GM21619 (cell line): ENCODE results near the gene APBA3.
A peak's percentile ranks its signal among the peaks of the same experiment; 100 is the strongest.
"Not testable (repeated sequence)": the region's sequence is repeated elsewhere in the genome, so short reads cannot be mapped to it uniquely, and the experiment has no call there.

Experiments used
- ATAC-seq: cut with Tn5 transposase; IDR thresholded peaks from one replicate; pipeline ENCODE4 v1.9.1; 2021; ENCODE audit not compliant: unreplicated experiment

APBA3 gene

GRCh38 chr19:3771906-3772455, 10.5 kb upstream of the APBA3 start, which contains the start of gene RAX2:
Gene RAX2, minus strand, starts transcription at chr19:3772228. Its CDS starts 486 bp downstream, at chr19:3771742.
- ATAC-seq, result no peak

DNA sequence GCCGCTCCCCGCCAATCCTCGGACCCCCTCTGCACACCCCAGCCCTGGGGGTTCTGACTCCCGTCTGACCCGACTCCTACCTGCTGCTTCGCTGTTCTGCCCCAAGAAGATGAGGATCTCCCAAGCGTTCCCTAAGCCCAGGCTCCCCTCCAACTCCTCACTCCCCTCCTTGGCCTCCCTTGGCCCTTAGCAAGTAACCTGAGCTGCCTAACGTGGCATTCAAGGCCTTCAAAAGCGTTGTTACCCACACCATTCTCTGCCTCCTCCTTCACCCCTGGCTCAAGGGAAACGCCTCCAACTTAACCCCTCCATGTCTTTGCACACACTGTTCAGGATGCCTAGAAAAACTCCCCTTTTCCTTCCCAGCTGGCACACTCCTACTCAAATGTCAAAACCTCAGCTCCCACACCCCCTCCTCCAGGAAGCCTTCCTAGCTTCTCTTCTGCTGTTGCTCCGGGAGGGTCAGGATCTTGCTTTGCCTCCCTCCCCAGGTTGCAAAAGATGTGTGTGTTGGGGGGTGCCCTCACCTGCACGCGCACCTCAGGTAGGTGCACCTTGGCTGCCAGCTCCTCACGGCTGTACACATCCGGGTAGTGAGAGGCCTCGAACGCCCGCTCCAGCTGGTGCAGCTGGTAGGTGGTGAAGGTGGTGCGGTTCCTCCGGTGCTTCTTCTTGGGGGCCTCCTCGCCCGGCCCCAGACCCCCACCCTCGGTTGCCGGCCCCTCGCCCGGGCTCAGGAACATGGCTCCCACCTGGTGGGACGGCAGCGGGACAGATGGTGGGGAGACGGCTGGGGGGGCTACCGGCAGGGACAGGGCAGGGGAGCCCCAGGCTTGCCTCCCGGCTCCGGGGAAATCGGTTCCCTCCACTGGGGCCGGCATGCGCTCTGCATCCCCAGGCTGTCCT, 9.8 kb upstream of the APBA3 start:
- no peak for ATAC-seq

DNA sequence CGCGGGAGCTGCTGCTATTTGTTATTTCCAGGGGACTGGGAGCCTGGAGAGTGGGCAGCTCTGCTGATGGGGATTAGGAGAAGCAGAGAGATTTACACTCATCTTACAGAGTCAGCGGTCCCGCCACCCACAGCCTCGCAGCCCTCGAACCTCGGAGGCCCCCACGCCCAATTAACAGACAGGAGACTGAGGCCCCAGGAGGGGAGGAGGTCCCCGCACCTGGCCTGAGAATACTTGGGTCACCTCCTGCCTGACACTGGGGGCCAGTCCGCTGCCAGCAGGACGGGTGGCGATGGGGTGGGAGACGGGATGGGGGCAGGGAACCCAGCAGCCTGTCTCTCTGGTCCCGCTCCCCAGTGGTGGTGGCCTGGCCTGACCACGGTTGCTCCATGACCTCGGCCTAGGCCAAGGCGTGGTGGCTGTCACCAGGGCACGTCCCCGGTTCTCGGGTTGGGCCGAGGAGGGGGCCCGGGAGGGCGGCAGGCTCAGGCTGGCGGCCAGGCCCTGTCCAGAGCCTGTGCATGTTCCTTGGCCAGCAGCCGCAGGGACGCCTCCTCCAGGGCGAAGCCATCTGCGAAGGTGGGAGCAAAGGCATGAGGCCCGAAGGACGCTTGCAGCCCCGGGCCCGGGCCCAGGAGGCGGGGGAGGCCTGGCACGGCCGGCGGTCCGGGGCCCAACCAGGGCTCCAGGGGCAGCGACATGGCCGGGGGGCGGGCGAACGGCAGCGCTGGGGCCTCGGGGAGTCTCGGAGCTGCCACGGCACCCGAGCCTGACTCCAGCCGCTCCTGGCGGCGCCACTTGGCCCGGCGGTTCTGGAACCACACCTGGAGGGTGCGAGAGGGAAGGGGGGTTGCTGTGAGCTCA, 8.9 kb upstream of the APBA3 start:
- no peak for ATAC-seq

DNA sequence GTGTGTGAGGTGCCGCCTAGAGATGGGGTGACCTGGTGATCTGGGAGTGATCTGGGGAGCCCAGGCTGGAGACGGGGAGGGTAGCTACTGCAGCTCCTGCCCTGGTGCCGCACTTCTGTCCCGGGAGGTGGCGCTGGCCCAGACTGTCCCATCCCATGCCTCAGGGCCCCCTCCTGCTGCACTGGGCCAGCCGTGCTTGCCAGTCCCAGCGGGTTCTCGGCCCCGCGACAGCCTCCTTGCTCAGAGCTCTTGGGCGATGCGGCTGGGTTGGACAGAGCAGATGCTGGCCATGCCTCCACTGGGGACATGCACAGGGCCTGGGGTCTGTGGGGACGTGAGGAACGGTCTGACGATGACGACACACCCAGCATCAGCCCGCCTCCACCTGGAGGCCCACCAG, 8.0 kb upstream of the APBA3 start:
- ATAC-seq, result no peak

- ATAC-seq, result no peak
Measured at GRCh38 chr19:3768748-3769099, 7.2 kb upstream of the APBA3 start.

- ATAC-seq, result no peak
Measured at GRCh38 chr19:3768015-3768747, 6.7 kb upstream of the APBA3 start.

DNA sequence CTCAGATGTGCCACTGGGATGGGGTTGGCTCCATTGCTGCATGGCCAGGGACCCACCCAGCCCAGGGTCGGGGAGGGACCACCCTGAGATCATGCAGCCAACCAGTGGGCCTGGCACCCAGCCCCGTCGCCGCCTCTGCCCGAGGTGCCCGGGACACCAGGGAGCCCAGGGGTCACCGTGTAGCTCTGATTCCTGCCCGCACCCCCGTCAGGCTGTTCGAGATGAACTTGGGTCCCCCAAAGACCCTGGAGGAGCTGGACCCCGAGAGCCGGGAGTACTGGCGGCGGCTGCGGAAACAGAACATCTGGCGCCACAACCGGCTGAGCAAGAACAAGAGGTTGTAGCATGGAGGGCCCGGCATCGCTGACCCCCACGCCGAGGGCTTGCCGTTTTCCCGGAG, 5.6 kb upstream of the APBA3 start:
- no peak for ATAC-seq

DNA sequence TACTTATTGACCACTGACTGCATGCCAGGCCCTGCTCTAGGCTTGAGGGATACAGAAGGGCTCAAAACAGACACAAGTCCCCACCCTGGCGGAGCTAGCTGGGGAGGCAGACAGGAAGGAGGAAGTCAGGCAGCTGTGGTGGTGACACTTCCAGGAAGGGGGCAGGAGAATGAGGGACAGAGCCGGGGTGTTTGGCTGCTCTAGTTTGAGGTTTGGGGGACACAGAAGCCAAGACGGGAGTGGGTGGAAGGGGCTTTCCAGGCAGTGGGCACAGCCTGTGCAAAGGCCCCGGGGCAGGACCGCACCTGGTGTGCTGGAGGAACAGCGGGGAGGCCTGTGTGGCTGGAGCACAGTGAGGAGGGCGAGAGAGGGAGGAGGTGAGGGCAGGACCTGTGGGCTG, 5.0 kb upstream of the APBA3 start:
- no peak for ATAC-seq

DNA sequence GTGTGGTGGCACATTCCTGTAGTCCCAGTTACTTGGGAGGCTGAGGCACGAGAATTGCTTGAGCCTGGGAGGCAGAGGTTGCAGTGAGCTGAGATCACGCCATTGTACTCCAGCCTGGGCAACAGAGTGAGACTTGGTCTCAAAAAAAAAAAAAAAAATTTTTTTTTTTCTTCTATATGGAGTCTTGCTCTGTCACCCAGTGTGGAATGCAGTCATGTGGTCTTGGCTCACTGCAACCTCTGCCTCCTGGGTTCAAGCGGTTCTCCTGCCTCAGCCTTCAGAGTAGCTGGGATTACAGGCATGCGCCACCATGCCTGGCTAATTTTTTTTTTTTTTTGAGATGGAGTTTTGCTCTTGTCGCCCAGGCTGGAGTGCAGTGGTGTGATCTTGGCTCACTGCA, 4.3 kb upstream of the APBA3 start:
- ATAC-seq, result not testable (repeated sequence)

DNA sequence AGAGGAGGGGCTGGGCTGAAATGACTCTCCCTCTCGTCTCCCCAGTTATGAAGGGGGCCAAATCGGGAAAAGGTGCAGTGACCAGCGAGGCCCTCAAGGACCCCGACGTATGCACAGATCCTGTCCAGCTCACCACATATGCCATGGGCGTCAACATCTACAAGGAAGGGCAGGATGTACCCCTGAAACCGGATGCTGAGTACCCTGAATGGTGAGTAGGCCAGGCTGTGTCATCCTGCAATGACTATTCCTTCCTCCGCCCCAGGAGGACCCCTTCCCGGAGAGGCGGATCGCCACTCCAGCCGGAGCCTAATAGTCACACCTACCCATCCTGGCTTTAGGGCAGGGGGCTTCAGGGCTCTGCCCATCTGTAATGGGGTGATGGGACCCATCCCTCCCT, 3.6 kb upstream of the APBA3 start:
- no peak for ATAC-seq

GRCh38 chr19:3762501-3763459, 1.3 kb upstream of the APBA3 start, which contains the start of gene MRPL54:
Gene MRPL54, plus strand, starts transcription at chr19:3762682. Its CDS starts 19 bp downstream, at chr19:3762701.
- peak; percentile 60 for ATAC-seq

GRCh38 chr19:3762130-3762473, 610 bp upstream of the APBA3 start:
- ATAC-seq, result no peak

DNA sequence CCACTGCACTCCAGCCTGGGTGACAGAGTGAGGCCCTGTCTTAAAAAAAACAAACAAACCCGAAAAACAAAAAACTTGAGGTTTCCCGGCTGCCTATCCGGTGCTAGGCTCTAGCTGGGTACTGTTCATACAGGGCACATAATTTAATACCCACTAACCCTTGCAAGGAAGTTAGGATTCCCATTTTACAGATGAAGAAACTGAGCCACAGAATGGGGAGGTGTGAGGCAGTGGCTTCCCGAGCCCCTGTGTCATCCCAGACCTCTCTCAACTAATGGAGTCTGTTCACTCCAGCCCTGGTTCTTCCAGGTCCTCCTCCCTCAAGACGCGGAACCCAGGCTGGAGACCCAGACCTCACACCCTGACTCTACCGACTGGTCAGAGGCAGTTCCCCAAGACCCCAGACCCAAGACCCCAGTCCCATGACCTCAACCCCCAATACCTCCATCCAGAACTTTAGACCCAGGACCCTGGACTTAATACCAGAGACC, 576 bp downstream of the APBA3 start:
- ATAC-seq, result no peak

DNA sequence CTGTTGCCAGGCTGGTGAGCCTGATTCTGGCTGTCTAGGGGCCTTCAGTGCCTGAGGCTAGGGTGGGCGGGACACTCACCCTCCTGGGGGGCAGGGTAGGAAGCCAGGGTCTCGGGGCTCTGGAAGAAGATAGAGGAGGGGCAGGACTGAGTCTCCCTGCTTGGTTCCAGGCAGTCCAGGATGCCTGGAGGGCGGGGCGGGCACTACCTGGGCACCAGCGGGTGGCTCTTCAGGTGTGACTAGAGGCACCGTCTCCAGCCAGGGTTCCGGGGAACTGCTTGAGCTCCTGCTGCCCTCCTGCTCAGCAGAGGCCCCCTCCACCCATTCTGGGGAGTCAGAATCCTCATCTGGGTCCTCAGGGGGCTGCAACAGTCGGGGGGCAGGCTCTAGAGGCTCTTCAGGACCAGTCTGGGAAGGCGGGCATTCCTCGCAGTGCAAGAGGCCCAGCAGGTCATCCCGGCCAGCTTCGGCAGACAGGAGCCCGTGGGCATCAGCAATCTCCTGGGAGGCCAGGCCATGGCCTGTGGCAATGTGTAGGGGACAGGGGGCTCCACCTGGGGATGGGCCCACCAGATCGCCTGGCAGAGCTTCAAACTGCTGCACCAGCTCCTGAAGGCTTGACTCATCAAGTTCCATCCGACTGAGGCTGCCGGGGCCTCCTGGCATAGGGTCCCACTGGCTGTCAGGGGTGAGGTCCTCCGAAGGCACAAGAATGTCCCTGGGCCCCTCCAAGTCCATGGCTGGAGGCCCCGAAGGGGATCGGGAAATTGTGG, 1.8 kb downstream of the APBA3 start:
- no peak for ATAC-seq

DNA sequence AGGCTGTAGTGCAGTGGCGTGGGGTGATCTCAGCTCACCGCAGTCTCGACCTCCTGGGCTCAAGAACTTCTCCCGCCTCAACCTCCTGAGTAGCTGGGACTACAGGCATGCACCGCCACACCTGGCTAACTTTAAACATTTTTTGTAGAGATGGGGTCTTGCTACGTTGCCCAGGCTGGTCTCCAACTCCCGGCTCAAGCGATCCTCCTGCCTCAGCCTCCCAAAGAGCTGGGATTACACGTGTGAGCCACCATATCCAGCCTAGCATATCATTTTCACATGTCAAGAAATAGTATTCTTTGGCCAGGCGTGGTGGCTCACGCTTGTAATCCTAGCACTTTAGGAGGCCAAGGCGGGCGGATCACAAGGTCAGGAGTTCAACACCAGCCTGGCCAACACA, 3.2 kb downstream of the APBA3 start:
- ATAC-seq, result not testable (repeated sequence)

DNA sequence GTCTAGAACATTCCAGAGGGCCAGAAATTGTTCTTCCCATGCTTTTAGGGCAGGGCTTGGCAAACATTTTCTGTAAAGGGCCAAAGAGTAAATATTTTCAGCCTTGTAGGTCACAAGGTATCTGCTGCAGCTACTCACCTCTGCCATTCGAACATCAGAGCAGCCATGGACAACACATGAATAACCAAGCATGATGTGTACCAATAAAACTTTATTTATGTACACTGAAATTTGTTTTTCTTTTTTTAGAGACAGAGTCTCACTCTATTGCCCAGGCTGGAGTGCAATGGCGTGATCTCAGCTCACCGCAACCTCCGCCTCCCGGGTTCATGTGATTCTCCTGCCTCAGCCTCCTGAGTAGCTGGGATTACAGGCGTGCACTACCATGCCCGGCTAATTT, 3.8 kb downstream of the APBA3 start:
- not testable (repeated sequence) for ATAC-seq

GRCh38 chr19:3753631-3754410, 7.7 kb downstream of the APBA3 start:
- ATAC-seq, result no peak

- ATAC-seq, result no peak
Measured at GRCh38 chr19:3752492-3752891, 9.0 kb downstream of the APBA3 start.
